DND-41 (cell line): ENCODE results near the gene KNDC1.

Experiments used
- ATAC-seq: fragments of 200-7000 bp; cut with Tn5 transposase; 3 replicates; pipeline ENCODE4 v1.9.1; 2021; ENCODE audit warnings: low read depth; ENCODE audit not compliant: insufficient read depth
- DNase-seq: peaks from one replicate; pipeline ENCODE4 v3.0.0-alpha.2; 2020
- H2AFZ ChIP-seq: 2 replicates; pipeline ENCODE4 v1.6.0; 2012; ENCODE audit warnings: low read depth, low read length
- H3K27ac ChIP-seq: 2 replicates; pipeline ENCODE4 v1.5.1; 2012; ENCODE audit warnings: low read length, inconsistent platforms
- H3K27me3 ChIP-seq: fragments of 200-600 bp; sonication (generic); 2 replicates; pipeline ENCODE4 v1.6.0; 2012; ENCODE audit warnings: low read length, mild to moderate bottlenecking, inconsistent platforms; ENCODE audit not compliant: insufficient read depth, poor library complexity
- H3K36me3 ChIP-seq: 2 replicates; pipeline ENCODE4 v1.5.1; 2012; ENCODE audit warnings: low read length, inconsistent platforms; ENCODE audit not compliant: insufficient read depth
- H3K4me1 ChIP-seq: 2 replicates; pipeline ENCODE4 v1.5.1; 2012; ENCODE audit warnings: mild to moderate bottlenecking, low read length; ENCODE audit not compliant: insufficient read depth
- H3K4me2 ChIP-seq: 2 replicates; pipeline ENCODE4 v1.6.0; 2012; ENCODE audit warnings: mild to moderate bottlenecking, moderate library complexity, low read length, inconsistent platforms; ENCODE audit not compliant: insufficient read depth
- H3K4me3 ChIP-seq, 2 experiments: fragments of 200-600 bp in 1 of 2; shearing (Covaris generic) in 1 of 2; 2 replicates each; pipeline ENCODE4 v1.5.1; 2012 to 2016; ENCODE audit warnings: inconsistent platforms in 2 of 2, low read length in 2 of 2, mild to moderate bottlenecking in 2 of 2, low read depth in 1 of 2, moderate library complexity in 1 of 2
- H3K79me2 ChIP-seq: 2 replicates; pipeline ENCODE4 v1.6.0; 2012; ENCODE audit warnings: low read length, inconsistent platforms; ENCODE audit not compliant: insufficient read depth
- H3K9ac ChIP-seq: 2 replicates; pipeline ENCODE4 v1.6.0; 2012; ENCODE audit warnings: low read depth, mild to moderate bottlenecking, inconsistent platforms, low read length, moderate library complexity
- H3K9me3 ChIP-seq: 2 replicates; pipeline ENCODE4 v1.5.1; 2012; ENCODE audit warnings: low read length, moderate library complexity, mild to moderate bottlenecking, inconsistent platforms; ENCODE audit not compliant: insufficient read depth, severe bottlenecking
- H4K20me1 ChIP-seq: 2 replicates; pipeline ENCODE4 v1.6.0; 2012; ENCODE audit warnings: low read length; ENCODE audit not compliant: insufficient read depth
- EZH2 ChIP-seq: IDR thresholded peaks from 3 replicates; pipeline ENCODE4 v1.6.1; 2012; ENCODE audit warnings: borderline replicate concordance, low read depth, mild to moderate bottlenecking, moderate library complexity, low read length, inconsistent platforms; ENCODE audit not compliant: severe bottlenecking
- TF ChIP-seq, protein P1 (sequence below): IDR thresholded peaks from 2 replicates; pipeline ENCODE4 v1.5.1; 2012; ENCODE audit warnings: borderline replicate concordance, low read length, moderate library complexity, mild to moderate bottlenecking; ENCODE audit not compliant: poor library complexity, severe bottlenecking; ENCODE audit errors: extremely low read depth

KNDC1 gene

DNA sequence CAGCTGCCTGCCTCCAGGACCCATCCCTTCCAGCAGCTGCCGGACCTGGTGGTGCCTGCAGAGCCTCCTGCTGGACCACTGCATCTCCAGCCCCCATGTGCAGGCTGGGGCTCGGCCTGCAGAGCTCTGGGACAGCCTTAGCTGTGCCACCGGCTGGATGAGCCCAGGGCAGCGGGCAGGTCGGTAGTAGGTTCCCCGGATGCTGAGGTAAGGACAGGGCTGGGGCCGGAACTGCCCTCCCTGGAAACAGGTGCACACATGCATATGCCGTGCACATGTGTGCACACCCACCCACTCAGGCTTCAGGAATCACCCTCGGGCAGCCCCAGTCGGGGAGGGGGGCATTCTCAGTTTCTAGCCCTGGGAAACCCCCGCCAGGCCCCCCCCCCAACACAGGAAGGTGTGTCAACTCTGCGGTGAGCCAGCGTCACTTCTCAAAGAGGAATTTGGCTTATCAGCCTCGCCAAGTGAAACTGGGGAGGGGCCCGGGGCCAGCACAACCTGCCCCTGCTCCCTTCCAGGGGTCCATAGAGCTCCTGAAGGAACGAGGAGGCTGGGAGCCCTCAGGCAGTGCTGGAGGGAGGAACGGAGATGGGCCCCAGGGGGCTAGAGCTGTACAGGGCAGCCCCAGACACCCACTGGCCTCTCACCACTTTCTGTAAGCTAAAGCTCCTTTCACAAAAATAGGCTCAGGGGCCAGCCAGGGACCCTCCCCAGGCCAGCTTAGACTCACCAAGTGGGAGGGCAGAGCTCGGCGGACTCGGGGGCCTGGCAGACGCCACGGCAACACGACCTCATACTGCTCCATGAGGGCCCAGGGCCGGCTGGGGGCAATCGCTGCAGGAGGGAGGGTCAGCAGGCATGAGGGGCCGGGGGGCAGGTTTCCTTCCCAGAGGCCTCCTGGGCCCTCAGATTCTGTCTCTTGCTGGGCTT is 115.0 kb downstream of the KNDC1 start:
- Histone ChIP-seq H3K4me1 (no peaks in the 10 kb centered on the region), H3K27me3 (no peaks in the 10 kb centered on the region), H2AFZ (no peak overlapping the region), H4K20me1 (peaks cover 4% of the 10 kb centered on the region; the same call in 1 of the 2 replicates), H3K36me3 (peaks cover 23% of the 10 kb centered on the region), H3K79me2 (no peaks in the 10 kb centered on the region), H3K4me3 (no peak overlapping the region), H3K9ac (no peak overlapping the region), H3K9me3 (no peaks in the 10 kb centered on the region), H3K27ac (no peak overlapping the region), H3K4me2 (no peak overlapping the region)
- ATAC-seq (no peak), DNase-seq (no peak)
- TF ChIP-seq EZH2: no peak
- TF ChIP-seq, protein P1, sequence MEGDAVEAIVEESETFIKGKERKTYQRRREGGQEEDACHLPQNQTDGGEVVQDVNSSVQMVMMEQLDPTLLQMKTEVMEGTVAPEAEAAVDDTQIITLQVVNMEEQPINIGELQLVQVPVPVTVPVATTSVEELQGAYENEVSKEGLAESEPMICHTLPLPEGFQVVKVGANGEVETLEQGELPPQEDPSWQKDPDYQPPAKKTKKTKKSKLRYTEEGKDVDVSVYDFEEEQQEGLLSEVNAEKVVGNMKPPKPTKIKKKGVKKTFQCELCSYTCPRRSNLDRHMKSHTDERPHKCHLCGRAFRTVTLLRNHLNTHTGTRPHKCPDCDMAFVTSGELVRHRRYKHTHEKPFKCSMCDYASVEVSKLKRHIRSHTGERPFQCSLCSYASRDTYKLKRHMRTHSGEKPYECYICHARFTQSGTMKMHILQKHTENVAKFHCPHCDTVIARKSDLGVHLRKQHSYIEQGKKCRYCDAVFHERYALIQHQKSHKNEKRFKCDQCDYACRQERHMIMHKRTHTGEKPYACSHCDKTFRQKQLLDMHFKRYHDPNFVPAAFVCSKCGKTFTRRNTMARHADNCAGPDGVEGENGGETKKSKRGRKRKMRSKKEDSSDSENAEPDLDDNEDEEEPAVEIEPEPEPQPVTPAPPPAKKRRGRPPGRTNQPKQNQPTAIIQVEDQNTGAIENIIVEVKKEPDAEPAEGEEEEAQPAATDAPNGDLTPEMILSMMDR: no peak

DNA sequence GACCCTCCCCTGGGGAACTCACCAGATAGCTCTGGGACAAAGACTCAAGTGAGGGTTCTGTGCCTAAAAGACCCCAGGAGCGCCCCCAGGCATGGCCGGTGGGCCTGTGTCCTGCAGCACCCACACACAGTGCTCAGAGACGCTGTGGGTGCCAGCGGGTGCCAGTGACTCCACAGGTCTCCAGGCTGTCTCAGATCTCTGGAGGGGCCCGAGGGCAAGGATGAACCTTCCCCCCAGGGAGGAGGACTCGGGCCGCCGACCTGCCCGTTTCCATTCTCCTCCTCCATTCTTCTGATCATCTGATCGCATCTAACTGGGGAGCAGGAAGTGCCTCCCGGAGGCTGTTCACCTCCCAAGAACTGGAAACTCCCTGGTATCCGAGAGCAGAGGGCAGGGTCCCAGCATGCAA is 115.7 kb downstream of the KNDC1 start:
- no peak for TF ChIP-seq EZH2
- TF ChIP-seq, protein P1: no peak
- no peak overlapping the region for H3K4me2 ChIP-seq
- H2AFZ ChIP-seq: no peak overlapping the region
- DNase-seq (no peak), ATAC-seq (no peak)
- H3K9me3 ChIP-seq: no peaks in the 10 kb centered on the region
- H3K27ac ChIP-seq: no peak overlapping the region
- H3K9ac ChIP-seq: no peak overlapping the region
- no peak overlapping the region for H3K4me3 ChIP-seq
- peaks cover 8% of the 10 kb centered on the region for H4K20me1 ChIP-seq
- H3K27me3 ChIP-seq: no peaks in the 10 kb centered on the region
- no peaks in the 10 kb centered on the region for H3K4me1 ChIP-seq
- H3K79me2 ChIP-seq: no peaks in the 10 kb centered on the region
- peaks cover 23% of the 10 kb centered on the region for H3K36me3 ChIP-seq
